IMR-90 (cell line): ENCODE measurements around the gene FTO. TPM values are rescaled to one million over a fixed set of nuclear protein-coding genes. Genes with fewer than 3 reads are reported as not detected.

Experiments
- ATAC-seq: fragments of 200-7000 bp; cut with Tn5 transposase; 2 replicates; pipeline ENCODE4 v1.9.1; 2020; ENCODE audit warnings: low read depth, mild to moderate bottlenecking, moderate library complexity
- BruUV-seq: library from RNA; stranded (reverse); fragments of 400-500 nt; replicated peaks from 2 replicates; lab custom pipeline; 2021; lab: Mats Ljungman, UMichigan
- CTCF ChIA-PET: fragments of 300-600 bp; formaldehyde crosslinking; extraction: SDS; loops from one replicate; lab custom pipeline; 2021; ENCODE audit warnings: antibody characterized with exemption; lab: Yijun Ruan, JAX
- POLR2A ChIA-PET: fragments of 300-600 bp; sonication (Branson Sonifier 250); formaldehyde crosslinking; loops from one replicate; lab custom pipeline; 2022; ENCODE audit warnings: antibody characterized with exemption; ENCODE audit not compliant: unreplicated experiment; lab: Charles Lee
- DNase-seq: peaks from one replicate; pipeline ENCODE4 v3.0.0; 2013
- H2AFZ ChIP-seq: replicated peaks from 2 replicates; pipeline ENCODE3; 2013; ENCODE audit warnings: low read length, mild to moderate bottlenecking; ENCODE audit not compliant: poor library complexity
- H2AK5ac ChIP-seq: 2 replicates; pipeline ENCODE4 v1.6.1; 2013; ENCODE audit warnings: low read depth, low read length, inconsistent platforms
- H2AK9ac ChIP-seq: replicated peaks from 2 replicates; pipeline ENCODE3; 2013; ENCODE audit warnings: mild to moderate bottlenecking, low read depth, low read length, moderate library complexity; ENCODE audit not compliant: poor library complexity
- H2BK120ac ChIP-seq: 2 replicates; pipeline ENCODE4 v1.6.1; 2013; ENCODE audit warnings: low read depth, low read length, inconsistent platforms
- H2BK15ac ChIP-seq: 3 replicates; pipeline ENCODE4 v1.6.1; 2013; ENCODE audit warnings: low read depth, low read length, inconsistent platforms
- H2BK20ac ChIP-seq: 2 replicates; pipeline ENCODE4 v1.6.1; 2013; ENCODE audit warnings: low read depth, mild to moderate bottlenecking, inconsistent platforms, low read length, moderate library complexity
- H2BK5ac ChIP-seq: 2 replicates; pipeline ENCODE4 v1.6.1; 2013; ENCODE audit warnings: mild to moderate bottlenecking, low read depth, low read length, inconsistent platforms; ENCODE audit not compliant: poor library complexity, severe bottlenecking
- H3K14ac ChIP-seq: replicated peaks from 2 replicates; pipeline ENCODE4 v1.6.1; 2013; ENCODE audit warnings: low read depth, low read length, inconsistent platforms
- H3K18ac ChIP-seq: 2 replicates; pipeline ENCODE4 v1.6.1; 2013; ENCODE audit warnings: low read depth, low read length, control low read depth
- H3K23ac ChIP-seq: 2 replicates; pipeline ENCODE4 v1.6.1; 2013; ENCODE audit warnings: low read depth, low read length, inconsistent platforms
- H3K27ac ChIP-seq: 2 replicates; pipeline ENCODE4 v1.5.1; 2013; ENCODE audit warnings: mild to moderate bottlenecking, control low read depth, low read length; ENCODE audit not compliant: insufficient read depth
- H3K27me3 ChIP-seq: 2 replicates; pipeline ENCODE4 v1.6.1; 2013; ENCODE audit warnings: low read length; ENCODE audit not compliant: control insufficient read depth, insufficient read depth
- H3K36me3 ChIP-seq: 2 replicates; pipeline ENCODE4 v1.6.1; 2013; ENCODE audit warnings: low read length, mixed read lengths; ENCODE audit not compliant: control insufficient read depth, insufficient read depth
- H3K4ac ChIP-seq: 2 replicates; pipeline ENCODE4 v1.6.1; 2013; ENCODE audit warnings: low read depth, low read length, inconsistent platforms
- H3K4me1 ChIP-seq: 2 replicates; pipeline ENCODE4 v1.6.1; 2013; ENCODE audit warnings: low read length, mixed read lengths; ENCODE audit not compliant: control insufficient read depth, insufficient read depth
- H3K4me2 ChIP-seq: 2 replicates; pipeline ENCODE4 v1.6.1; 2013; ENCODE audit warnings: low read depth, mild to moderate bottlenecking, control low read depth, low read length, moderate library complexity
- H3K4me3 ChIP-seq: 2 replicates; pipeline ENCODE4 v1.5.1; 2013; ENCODE audit warnings: low read depth, mild to moderate bottlenecking, control low read depth, low read length, moderate library complexity; ENCODE audit not compliant: insufficient read depth
- H3K56ac ChIP-seq: 2 replicates; pipeline ENCODE4 v1.6.1; 2013; ENCODE audit warnings: low read length, inconsistent platforms; ENCODE audit not compliant: insufficient read depth; ENCODE audit errors: extremely low read depth
- H3K79me1 ChIP-seq, 2 experiments: 2 replicates each; pipeline ENCODE4 v1.6.1; 2013; ENCODE audit warnings: low read length in 2 of 2, inconsistent platforms in 1 of 2, low read depth in 1 of 2
- H3K9ac ChIP-seq: 2 replicates; pipeline ENCODE4 v1.6.1; 2013; ENCODE audit warnings: low read depth, low read length, control low read depth
- H3K9me1 ChIP-seq: 2 replicates; pipeline ENCODE4 v1.6.1; 2013; ENCODE audit warnings: low read length, inconsistent platforms; ENCODE audit not compliant: insufficient read depth
- H3K9me3 ChIP-seq: 2 replicates; pipeline ENCODE4 v1.6.1; 2013; ENCODE audit warnings: low read length; ENCODE audit not compliant: control insufficient read depth, insufficient read depth
- H4K20me1 ChIP-seq: 2 replicates; pipeline ENCODE4 v1.6.1; 2013; ENCODE audit warnings: low read length, inconsistent platforms; ENCODE audit not compliant: insufficient read depth
- H4K5ac ChIP-seq: 2 replicates; pipeline ENCODE4 v1.6.1; 2013; ENCODE audit warnings: mild to moderate bottlenecking, low read depth, low read length, control low read depth
- H4K8ac ChIP-seq, 2 experiments: 2 replicates each; pipeline ENCODE4 v1.6.1; 2013; ENCODE audit warnings: low read depth in 2 of 2, low read length in 2 of 2, control low read depth in 1 of 2, inconsistent platforms in 1 of 2
- H4K91ac ChIP-seq: 2 replicates; pipeline ENCODE4 v1.6.1; 2013; ENCODE audit warnings: low read depth, low read length, inconsistent platforms; ENCODE audit not compliant: insufficient read depth
- CEBPB ChIP-seq: IDR thresholded peaks from 2 replicates; pipeline ENCODE4 v1.6.1; 2012; ENCODE audit warnings: low read depth, low read length, improper control_type of control experiment
- CHD1 ChIP-seq: IDR thresholded peaks from 2 replicates; pipeline ENCODE4 v1.6.1; 2012; ENCODE audit warnings: low read depth, low read length, improper control_type of control experiment
- FOS ChIP-seq: fragments of 150-350 bp; IDR thresholded peaks from 2 replicates; pipeline ENCODE4 v1.6.1; 2016; ENCODE audit warnings: low read depth, low read length
- MAFK ChIP-seq: IDR thresholded peaks from 2 replicates; pipeline ENCODE4 v1.6.1; 2012; ENCODE audit warnings: low read depth, low read length, improper control_type of control experiment
- MAZ ChIP-seq: IDR thresholded peaks from 2 replicates; pipeline ENCODE4 v1.6.1; 2012; ENCODE audit warnings: low read depth, mild to moderate bottlenecking, low read length, improper control_type of control experiment, moderate library complexity, borderline replicate concordance
- MXI1 ChIP-seq: IDR thresholded peaks from 2 replicates; pipeline ENCODE4 v1.6.1; 2012; ENCODE audit warnings: low read depth, mild to moderate bottlenecking, low read length, moderate library complexity, borderline replicate concordance
- NFE2L2 ChIP-seq: fragments of 150-350 bp; IDR thresholded peaks from 2 replicates; pipeline ENCODE4 v1.6.1; 2016; ENCODE audit warnings: low read depth, mild to moderate bottlenecking, low read length
- POLR2A ChIP-seq: IDR thresholded peaks from 2 replicates; pipeline ENCODE4 v1.6.1; 2012; ENCODE audit warnings: mild to moderate bottlenecking, low read depth, low read length
- RAD21 ChIP-seq: IDR thresholded peaks from 2 replicates; pipeline ENCODE4 v1.6.1; 2012; ENCODE audit warnings: low read length, improper control_type of control experiment
- SMC3 ChIP-seq: fragments of 150-350 bp; IDR thresholded peaks from 2 replicates; pipeline ENCODE4 v1.6.1; 2016; ENCODE audit warnings: low read depth, mild to moderate bottlenecking, antibody characterized with exemption, low read length, moderate library complexity
- WGBS, 2 experiments: methylation state at CpG; one replicate each; pipeline versions ENCODE4 v1.1.5 to v1.1.7; 2013; ENCODE audit warnings: missing lambda C conversion rate in 2 of 2; ENCODE audit not compliant: insufficient read length in 1 of 2; ENCODE audit errors: extremely low coverage in 2 of 2; 5-methylcytosine and 5-hydroxymethylcytosine counted together
- dilution Hi-C: fragments of 300-500 bp; cut with HindIII; formaldehyde crosslinking; loops from one replicate; pipeline ENCODE4 v1.14.3; 2018; ENCODE audit warnings: low sequenced_read_pairs; ENCODE audit not compliant: unreplicated experiment
- in situ Hi-C: fragments of 300-500 bp; cut with MboI; formaldehyde crosslinking; loops from 3 replicates; pipeline ENCODE4 v1.14.3; 2019; ENCODE audit warnings: low sequenced_read_pairs, inconsistent platforms, mixed read lengths
- intact Hi-C: fragments of 100-400 bp; cut with micrococcal nuclease; formaldehyde crosslinking; loops from 2 replicates; pipeline ENCODE4 v1.10.0; 2022
- polyA plus RNA-seq, 3 experiments: library from polyadenylated mRNA; depleted of rRNA; stranded (reverse); fragments of >200 nt; gene quantifications; 2 replicates each; pipeline ENCODE4 v1.2.3, GENCODE V29; 2012; ENCODE audit warnings: low replicate concordance in 1 of 3
- total RNA-seq: library from RNA; depleted of rRNA; stranded (reverse); fragments of >200 nt; gene quantifications from 2 replicates; pipeline ENCODE4 v1.2.3, GENCODE V29; 2012
- TF ChIP-seq, protein P1 (sequence below): fragments of 150-350 bp; IDR thresholded peaks from 2 replicates; pipeline ENCODE4 v1.6.1; 2016; ENCODE audit warnings: low read depth, mild to moderate bottlenecking, low read length, moderate library complexity, borderline replicate concordance
- TF ChIP-seq, protein P2 (sequence below): conservative IDR thresholded peaks from 2 replicates; pipeline ENCODE4 v1.5.1; 2012; ENCODE audit warnings: mild to moderate bottlenecking, low read depth, low read length, improper control_type of control experiment
- TF ChIP-seq, protein P3 (sequence below): fragments of 150-350 bp; IDR thresholded peaks from 2 replicates; pipeline ENCODE4 v1.6.1; 2017; ENCODE audit warnings: mild to moderate bottlenecking, antibody characterized with exemption, low read length, low read depth

FTO gene
- total and polyA plus RNA-seq, 2 of the 4 experiments (the other 2 are of a cell fraction), result 70.3 to 132 TPM

DNA sequence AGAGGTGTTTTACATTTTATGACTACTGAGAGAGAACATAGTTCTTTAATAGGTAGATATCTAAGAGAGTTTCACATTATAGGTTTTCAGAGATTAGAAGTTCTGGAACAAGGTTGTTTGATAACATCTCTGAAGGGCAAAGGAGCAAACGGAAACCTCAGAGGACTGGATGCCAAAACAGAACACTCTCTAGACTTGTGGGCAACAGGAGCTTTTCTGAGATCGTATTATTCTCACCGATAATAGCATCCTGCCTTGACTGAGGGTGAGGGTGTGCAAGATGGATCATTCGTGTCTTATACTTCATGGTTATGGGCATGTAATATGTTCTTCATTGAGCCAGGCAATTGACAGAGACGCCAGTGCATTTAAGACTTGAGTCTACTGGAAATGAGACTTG is 347.9 kb downstream of the FTO start:
- TF ChIP-seq MAFK (no peak), SMC3 (no peak), MAZ (no peak), RAD21 (no peak), POLR2A (no peak), CHD1 (no peak), NFE2L2 (no peak), FOS (no peak), CEBPB (no peak), MXI1 (no peak)
- TF ChIP-seq, protein P1, sequence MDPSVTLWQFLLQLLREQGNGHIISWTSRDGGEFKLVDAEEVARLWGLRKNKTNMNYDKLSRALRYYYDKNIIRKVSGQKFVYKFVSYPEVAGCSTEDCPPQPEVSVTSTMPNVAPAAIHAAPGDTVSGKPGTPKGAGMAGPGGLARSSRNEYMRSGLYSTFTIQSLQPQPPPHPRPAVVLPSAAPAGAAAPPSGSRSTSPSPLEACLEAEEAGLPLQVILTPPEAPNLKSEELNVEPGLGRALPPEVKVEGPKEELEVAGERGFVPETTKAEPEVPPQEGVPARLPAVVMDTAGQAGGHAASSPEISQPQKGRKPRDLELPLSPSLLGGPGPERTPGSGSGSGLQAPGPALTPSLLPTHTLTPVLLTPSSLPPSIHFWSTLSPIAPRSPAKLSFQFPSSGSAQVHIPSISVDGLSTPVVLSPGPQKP, result no peak
- TF ChIP-seq, protein P2, sequence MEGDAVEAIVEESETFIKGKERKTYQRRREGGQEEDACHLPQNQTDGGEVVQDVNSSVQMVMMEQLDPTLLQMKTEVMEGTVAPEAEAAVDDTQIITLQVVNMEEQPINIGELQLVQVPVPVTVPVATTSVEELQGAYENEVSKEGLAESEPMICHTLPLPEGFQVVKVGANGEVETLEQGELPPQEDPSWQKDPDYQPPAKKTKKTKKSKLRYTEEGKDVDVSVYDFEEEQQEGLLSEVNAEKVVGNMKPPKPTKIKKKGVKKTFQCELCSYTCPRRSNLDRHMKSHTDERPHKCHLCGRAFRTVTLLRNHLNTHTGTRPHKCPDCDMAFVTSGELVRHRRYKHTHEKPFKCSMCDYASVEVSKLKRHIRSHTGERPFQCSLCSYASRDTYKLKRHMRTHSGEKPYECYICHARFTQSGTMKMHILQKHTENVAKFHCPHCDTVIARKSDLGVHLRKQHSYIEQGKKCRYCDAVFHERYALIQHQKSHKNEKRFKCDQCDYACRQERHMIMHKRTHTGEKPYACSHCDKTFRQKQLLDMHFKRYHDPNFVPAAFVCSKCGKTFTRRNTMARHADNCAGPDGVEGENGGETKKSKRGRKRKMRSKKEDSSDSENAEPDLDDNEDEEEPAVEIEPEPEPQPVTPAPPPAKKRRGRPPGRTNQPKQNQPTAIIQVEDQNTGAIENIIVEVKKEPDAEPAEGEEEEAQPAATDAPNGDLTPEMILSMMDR, result no peak
- TF ChIP-seq, protein P3, sequence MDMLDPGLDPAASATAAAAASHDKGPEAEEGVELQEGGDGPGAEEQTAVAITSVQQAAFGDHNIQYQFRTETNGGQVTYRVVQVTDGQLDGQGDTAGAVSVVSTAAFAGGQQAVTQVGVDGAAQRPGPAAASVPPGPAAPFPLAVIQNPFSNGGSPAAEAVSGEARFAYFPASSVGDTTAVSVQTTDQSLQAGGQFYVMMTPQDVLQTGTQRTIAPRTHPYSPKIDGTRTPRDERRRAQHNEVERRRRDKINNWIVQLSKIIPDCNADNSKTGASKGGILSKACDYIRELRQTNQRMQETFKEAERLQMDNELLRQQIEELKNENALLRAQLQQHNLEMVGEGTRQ, result no peak
- Histone ChIP-seq H3K23ac (no peak overlapping the region), H3K18ac (no peak overlapping the region), H3K9me1 (peaks cover 2% of the 10 kb centered on the region; the same call in 1 of the 2 replicates), H3K4me2 (no peak overlapping the region), H3K4me3 (no peak overlapping the region), H3K9me3 (no peaks in the 10 kb centered on the region), H2AK9ac (no peak overlapping the region), H3K27ac (no peak overlapping the region), H2BK5ac (no peak overlapping the region), H3K56ac (no peak overlapping the region), H3K9ac (no peak overlapping the region), H2BK15ac (no peak overlapping the region), H4K5ac (no peak overlapping the region), H3K79me1 (no peaks in the 10 kb centered on the region), H2BK120ac (no peak overlapping the region), H3K27me3 (no peaks in the 10 kb centered on the region), H2BK20ac (no peak overlapping the region), H3K14ac (no peak overlapping the region), H2AFZ (no peak overlapping the region), H4K8ac (no peak overlapping the region), H3K4me1 (no peaks in the 10 kb centered on the region), H2AK5ac (no peak overlapping the region), H4K20me1 (no peaks in the 10 kb centered on the region), H3K36me3 (no peaks in the 10 kb centered on the region), H4K91ac (no peak overlapping the region), H3K4ac (no peak overlapping the region)
- in situ Hi-C loops, result no loop called here
- intact Hi-C loops, result no loop called here
- BruUV-seq, result no TSS peak
- WGBS, 2 experiments, result 80% methylated on average over 2 of the region's 5 CpGs; no CpG with 5 or more reads in 1 of the 2 experiments
- dilution Hi-C loops, result no loop called here
- POLR2A ChIA-PET, result no interaction called here
- CTCF ChIA-PET, result no interaction called here
- DNase-seq, result no peak
- no peak for ATAC-seq
